DND-41 (cell line): Measurements from ENCODE around the gene RIT2.

Experiments used
- EZH2 ChIP-seq: IDR thresholded peaks from 3 replicates; pipeline ENCODE4 v1.6.1; 2012; ENCODE audit warnings: borderline replicate concordance, low read depth, mild to moderate bottlenecking, moderate library complexity, low read length, inconsistent platforms; ENCODE audit not compliant: severe bottlenecking
- TF ChIP-seq, protein P1 (sequence below): IDR thresholded peaks from 2 replicates; pipeline ENCODE4 v1.5.1; 2012; ENCODE audit warnings: borderline replicate concordance, low read length, moderate library complexity, mild to moderate bottlenecking; ENCODE audit not compliant: poor library complexity, severe bottlenecking; ENCODE audit errors: extremely low read depth

GRCh38 chr18:42872838-42873237, 242.6 kb downstream of the RIT2 start:
- TF ChIP-seq, protein P1, sequence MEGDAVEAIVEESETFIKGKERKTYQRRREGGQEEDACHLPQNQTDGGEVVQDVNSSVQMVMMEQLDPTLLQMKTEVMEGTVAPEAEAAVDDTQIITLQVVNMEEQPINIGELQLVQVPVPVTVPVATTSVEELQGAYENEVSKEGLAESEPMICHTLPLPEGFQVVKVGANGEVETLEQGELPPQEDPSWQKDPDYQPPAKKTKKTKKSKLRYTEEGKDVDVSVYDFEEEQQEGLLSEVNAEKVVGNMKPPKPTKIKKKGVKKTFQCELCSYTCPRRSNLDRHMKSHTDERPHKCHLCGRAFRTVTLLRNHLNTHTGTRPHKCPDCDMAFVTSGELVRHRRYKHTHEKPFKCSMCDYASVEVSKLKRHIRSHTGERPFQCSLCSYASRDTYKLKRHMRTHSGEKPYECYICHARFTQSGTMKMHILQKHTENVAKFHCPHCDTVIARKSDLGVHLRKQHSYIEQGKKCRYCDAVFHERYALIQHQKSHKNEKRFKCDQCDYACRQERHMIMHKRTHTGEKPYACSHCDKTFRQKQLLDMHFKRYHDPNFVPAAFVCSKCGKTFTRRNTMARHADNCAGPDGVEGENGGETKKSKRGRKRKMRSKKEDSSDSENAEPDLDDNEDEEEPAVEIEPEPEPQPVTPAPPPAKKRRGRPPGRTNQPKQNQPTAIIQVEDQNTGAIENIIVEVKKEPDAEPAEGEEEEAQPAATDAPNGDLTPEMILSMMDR = no peak
- TF ChIP-seq EZH2 = no peak
